PC-3 (cell line): ENCODE data around the gene ERH. TPM values are rescaled to one million over a fixed set of nuclear protein-coding genes. Genes with fewer than 3 reads are reported as not detected.

Experiments used
- ATAC-seq: fragments of 200-7000 bp; cut with Tn5 transposase; 2 replicates; pipeline ENCODE4 v1.9.1; 2020; ENCODE audit warnings: mild to moderate bottlenecking, moderate library complexity
- BruUV-seq: library from RNA; stranded (reverse); fragments of 400-500 nt; replicated peaks from 2 replicates; lab custom pipeline; 2021; lab: Mats Ljungman, UMichigan
- CTCF ChIA-PET: fragments of 300-600 bp; sonication (Branson Sonifier 250); formaldehyde crosslinking; loops from one replicate; lab custom pipeline; 2022; ENCODE audit warnings: antibody characterized with exemption; lab: Charles Lee
- POLR2A ChIA-PET: fragments of 300-600 bp; sonication (Branson Sonifier 250); formaldehyde crosslinking; loops from one replicate; lab custom pipeline; 2022; ENCODE audit warnings: antibody characterized with exemption; ENCODE audit not compliant: unreplicated experiment; lab: Charles Lee
- DNase-seq: peaks from one replicate; pipeline ENCODE4 v3.0.0-alpha.2; 2015
- H2AFZ ChIP-seq: fragments of 300-600 bp; sonication (generic); 2 replicates; pipeline ENCODE4 v1.6.0; 2016; ENCODE audit warnings: antibody characterized with exemption, low read length
- H3F3A ChIP-seq: fragments of 300-600 bp; sonication (generic); one replicate; pipeline ENCODE4 v1.6.0; 2017; ENCODE audit warnings: antibody characterized with exemption, low read length, control low read depth, mild to moderate bottlenecking; ENCODE audit not compliant: unreplicated experiment
- H3K27ac ChIP-seq: fragments of 300-600 bp; sonication (generic); 2 replicates; pipeline ENCODE4 v1.5.1; 2016; ENCODE audit warnings: mild to moderate bottlenecking, low read length
- H3K27me3 ChIP-seq: fragments of 300-600 bp; sonication (generic); 2 replicates; pipeline ENCODE4 v1.6.1; 2016; ENCODE audit warnings: low read length, mixed read lengths
- H3K36me3 ChIP-seq: fragments of 300-600 bp; sonication (generic); 2 replicates; pipeline ENCODE4 v1.6.1; 2016; ENCODE audit warnings: low read depth, mixed run types, low read length, mixed read lengths
- H3K4me1 ChIP-seq: fragments of 300-600 bp; sonication (generic); 2 replicates; pipeline ENCODE4 v1.5.1; 2016; ENCODE audit warnings: low read length; ENCODE audit not compliant: insufficient read depth
- H3K4me2 ChIP-seq: fragments of 300-600 bp; sonication (generic); 2 replicates; pipeline ENCODE4 v1.6.0; 2016; ENCODE audit warnings: low read length
- H3K4me3 ChIP-seq: fragments of 300-600 bp; sonication (generic); 2 replicates; pipeline ENCODE4 v1.5.1; 2016; ENCODE audit warnings: mild to moderate bottlenecking, low read length, mixed read lengths
- H3K79me2 ChIP-seq: fragments of 300-600 bp; sonication (generic); 2 replicates; pipeline ENCODE4 v1.6.1; 2017; ENCODE audit warnings: low read length, mixed read lengths
- H3K9ac ChIP-seq: fragments of 300-600 bp; sonication (generic); 2 replicates; pipeline ENCODE4 v1.6.0; 2016; ENCODE audit warnings: mild to moderate bottlenecking, low read length
- H3K9me2 ChIP-seq: fragments of 300-600 bp; sonication (generic); replicated peaks from 2 replicates; pipeline ENCODE4 v1.6.1; 2016; ENCODE audit warnings: mixed run types, low read length, mixed read lengths
- H3K9me3 ChIP-seq: fragments of 300-600 bp; sonication (generic); 2 replicates; pipeline ENCODE4 v1.6.1; 2016; ENCODE audit warnings: low read length, mixed read lengths
- H4K20me1 ChIP-seq: fragments of 300-600 bp; sonication (generic); 2 replicates; pipeline ENCODE4 v1.6.1; 2016; ENCODE audit warnings: low read length, mixed read lengths
- EZH2 ChIP-seq: fragments of 300-600 bp; sonication (generic); IDR thresholded peaks from one replicate; pipeline ENCODE4 v1.6.1; 2017; ENCODE audit warnings: antibody characterized with exemption, mild to moderate bottlenecking, low read length; ENCODE audit not compliant: unreplicated experiment
- EZH2phosphoT487 ChIP-seq: fragments of 300-600 bp; sonication (generic); IDR thresholded peaks from 2 replicates; pipeline ENCODE4 v1.6.1; 2018; ENCODE audit warnings: mild to moderate bottlenecking, antibody characterized with exemption, low read length, borderline replicate concordance
- intact Hi-C: fragments of 100-400 bp; cut with micrococcal nuclease; formaldehyde crosslinking; loops from 2 replicates; pipeline ENCODE4 v1.9.0; 2023
- total RNA-seq: library from RNA; depleted of rRNA; stranded (reverse); fragments of >200 nt; gene quantifications from 2 replicates; pipeline ENCODE4 v1.2.3, GENCODE V29; 2014
- TF ChIP-seq, protein P1 (sequence below): fragments of 300-600 bp; sonication (generic); conservative IDR thresholded peaks from 2 replicates; pipeline ENCODE4 v1.5.1; 2017; ENCODE audit warnings: antibody characterized with exemption, low read depth, mild to moderate bottlenecking, low read length

Gene ERH
- total RNA-seq, 1 experiment from 2014 or later: 128 TPM

GRCh38 chr14:69372146-69372545 lies 26.0 kb downstream of the ERH start:
- no peak overlapping the region for H2AFZ ChIP-seq
- BruUV-seq: no TSS peak
- no peaks in the 10 kb centered on the region for H3K27me3 ChIP-seq
- no peak overlapping the region for H3K4me3 ChIP-seq
- H3K9ac ChIP-seq: no peak overlapping the region
- no peaks in the 10 kb centered on the region for H3K4me1 ChIP-seq
- ChIA-PET POLR2A (no interaction called here), CTCF (interaction anchor here (0.7 kb wide), 1 partner anchor 676 kb away, joined by 7 read pairs; no protein-coding TSS in a partner anchor)
- no peaks in the 10 kb centered on the region for H4K20me1 ChIP-seq
- H3K36me3 ChIP-seq: peaks cover 18% of the 10 kb centered on the region
- TF ChIP-seq, protein P1, sequence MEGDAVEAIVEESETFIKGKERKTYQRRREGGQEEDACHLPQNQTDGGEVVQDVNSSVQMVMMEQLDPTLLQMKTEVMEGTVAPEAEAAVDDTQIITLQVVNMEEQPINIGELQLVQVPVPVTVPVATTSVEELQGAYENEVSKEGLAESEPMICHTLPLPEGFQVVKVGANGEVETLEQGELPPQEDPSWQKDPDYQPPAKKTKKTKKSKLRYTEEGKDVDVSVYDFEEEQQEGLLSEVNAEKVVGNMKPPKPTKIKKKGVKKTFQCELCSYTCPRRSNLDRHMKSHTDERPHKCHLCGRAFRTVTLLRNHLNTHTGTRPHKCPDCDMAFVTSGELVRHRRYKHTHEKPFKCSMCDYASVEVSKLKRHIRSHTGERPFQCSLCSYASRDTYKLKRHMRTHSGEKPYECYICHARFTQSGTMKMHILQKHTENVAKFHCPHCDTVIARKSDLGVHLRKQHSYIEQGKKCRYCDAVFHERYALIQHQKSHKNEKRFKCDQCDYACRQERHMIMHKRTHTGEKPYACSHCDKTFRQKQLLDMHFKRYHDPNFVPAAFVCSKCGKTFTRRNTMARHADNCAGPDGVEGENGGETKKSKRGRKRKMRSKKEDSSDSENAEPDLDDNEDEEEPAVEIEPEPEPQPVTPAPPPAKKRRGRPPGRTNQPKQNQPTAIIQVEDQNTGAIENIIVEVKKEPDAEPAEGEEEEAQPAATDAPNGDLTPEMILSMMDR: no peak
- TF ChIP-seq EZH2 (no peak), EZH2phosphoT487 (no peak)
- no peak overlapping the region for H3K4me2 ChIP-seq
- no peak overlapping the region for H3K27ac ChIP-seq
- DNase-seq (no peak), ATAC-seq (peak; percentile 9; the same call in 1 of the 2 replicates)
- intact Hi-C loops: no loop called here
- no peaks in the 10 kb centered on the region for H3K9me3 ChIP-seq
- H3F3A ChIP-seq: no peaks in the 10 kb centered on the region
- no peaks in the 10 kb centered on the region for H3K9me2 ChIP-seq
- no peaks in the 10 kb centered on the region for H3K79me2 ChIP-seq

- Histone ChIP-seq H3K4me1 (no peaks in the 10 kb centered on the region), H3K27me3 (no peaks in the 10 kb centered on the region), H3K9me3 (no peaks in the 10 kb centered on the region), H4K20me1 (no peaks in the 10 kb centered on the region), H3K36me3 (0 out of 2 replicates have a peak, but pooled peaks cover 1% of the 10 kb centered on the region), H3K79me2 (no peaks in the 10 kb centered on the region), H3K9ac (no peak overlapping the region), H3K4me3 (no peak overlapping the region), H3K27ac (no peak overlapping the region), H2AFZ (no peak overlapping the region), H3K9me2 (no peaks in the 10 kb centered on the region), H3K4me2 (no peak overlapping the region), H3F3A (no peaks in the 10 kb centered on the region)
- intact Hi-C loops: no loop called here
- CTCF ChIA-PET: interaction anchor here (0.6 kb wide), 1 partner anchor 54 kb away, joined by 3 read pairs; no protein-coding TSS in a partner anchor
- DNase-seq: no peak
- POLR2A ChIA-PET: interaction anchor here (0.6 kb wide), 1 partner anchor 66 kb away, joined by 3 read pairs; no protein-coding TSS in a partner anchor
- no peak for ATAC-seq
- BruUV-seq: no TSS peak
- no peak for TF ChIP-seq EZH2
- TF ChIP-seq, protein P1: no peak
- no peak for TF ChIP-seq EZH2phosphoT487
Observed at GRCh38 chr14:69370061-69370460, 28.0 kb downstream of the ERH start.

DNA sequence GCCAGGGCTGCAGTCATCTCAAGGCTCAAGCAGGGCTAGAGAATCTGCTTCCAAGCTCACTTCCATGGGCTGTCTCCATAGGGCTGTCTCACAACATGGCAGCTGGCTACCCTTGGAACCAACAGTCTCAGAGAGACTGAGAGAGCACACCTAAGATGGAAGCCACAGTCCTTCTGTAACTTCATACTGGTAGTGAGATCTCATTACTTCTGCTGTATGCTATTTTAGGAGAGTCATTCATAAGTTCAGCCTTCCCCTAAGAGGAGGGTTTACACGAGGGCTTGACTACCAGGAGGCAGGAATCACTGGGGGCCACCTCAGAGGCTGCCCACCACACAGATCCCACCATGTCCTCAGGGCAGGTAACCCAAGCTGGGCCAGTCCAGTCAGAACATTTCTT lies 29.7 kb downstream of the ERH start:
- Histone ChIP-seq H3K27ac (no peak overlapping the region), H3K4me1 (no peaks in the 10 kb centered on the region), H3K27me3 (peaks cover 3% of the 10 kb centered on the region; the same call in 1 of the 2 replicates), H3K9me2 (no peaks in the 10 kb centered on the region), H2AFZ (no peak overlapping the region), H4K20me1 (no peaks in the 10 kb centered on the region), H3K4me3 (no peak overlapping the region), H3F3A (no peaks in the 10 kb centered on the region), H3K4me2 (no peak overlapping the region), H3K9ac (no peak overlapping the region), H3K9me3 (no peaks in the 10 kb centered on the region), H3K79me2 (no peaks in the 10 kb centered on the region), H3K36me3 (no peaks in the 10 kb centered on the region)
- no TSS peak for BruUV-seq
- TF ChIP-seq EZH2phosphoT487 (no peak), EZH2 (no peak)
- TF ChIP-seq, protein P1: no peak
- ChIA-PET POLR2A (no interaction called here), CTCF (interaction anchor here (0.6 kb wide), 1 partner anchor 126 kb away, joined by 4 read pairs; no protein-coding TSS in a partner anchor)
- ATAC-seq (no peak), DNase-seq (no peak)
- intact Hi-C loops: no loop called here
